K562 (cell line): ENCODE results near the gene SIMC1. TPM values are rescaled to one million over a fixed set of nuclear protein-coding genes. Genes with fewer than 3 reads are reported as not detected.
A peak's percentile ranks its signal among the peaks of the same experiment; 100 is the strongest.

Experiments
- ATF7 ChIP-seq: fragments of 450-650 bp; IDR thresholded peaks from 2 replicates; pipeline ENCODE4 v1.7.1; 2014; ENCODE audit warnings: mild to moderate bottlenecking, moderate library complexity
- CBX2 ChIP-seq: fragments of 200-600 bp; sonication (generic); IDR thresholded peaks from one replicate; pipeline ENCODE4 v1.6.1; 2012; ENCODE audit warnings: mild to moderate bottlenecking, low read length, inconsistent platforms; ENCODE audit not compliant: insufficient read depth, poor library complexity, severe bottlenecking
- COPS2 ChIP-seq: fragments of 450-650 bp; conservative IDR thresholded peaks from 2 replicates; pipeline ENCODE4 v1.6.1; 2016; ENCODE audit warnings: mild to moderate bottlenecking, moderate library complexity
- FOXA1 ChIP-seq: fragments of 450-650 bp; IDR thresholded peaks from 2 replicates; pipeline ENCODE4 v1.6.1; 2016; ENCODE audit warnings: mild to moderate bottlenecking, borderline replicate concordance
- JUND ChIP-seq, 2 experiments: IDR thresholded peaks; 2 replicates in 1 of 2; 3 replicates in 1 of 2; pipeline ENCODE4 v1.6.1; 2011; ENCODE audit warnings: borderline replicate concordance in 2 of 2, low read depth in 2 of 2, low read length in 2 of 2, improper control_type of control experiment in 1 of 2, missing biosample characterization in 1 of 2, missing genetic modification characterization in 1 of 2, missing genetic modification reagents in 1 of 2
- LCOR ChIP-seq: sonication (generic); formaldehyde crosslinking; IDR thresholded peaks from 2 replicates; pipeline ENCODE4 v1.8.0; 2022; ENCODE audit warnings: mild to moderate bottlenecking, missing genetic modification reagents
- MYNN ChIP-seq, 2 experiments: sonication (generic); formaldehyde crosslinking in 1 of 2; IDR thresholded peaks; 2 replicates each; pipeline versions ENCODE4 v1.5.0 to v1.6.1; 2016 to 2020; ENCODE audit warnings: antibody characterized with exemption in 1 of 2, missing genetic modification reagents in 1 of 2
- RBFOX2 ChIP-seq: fragments of 200-400 bp; formaldehyde crosslinking; IDR thresholded peaks from 2 replicates; pipeline ENCODE4 v1.6.1; 2017; ENCODE audit warnings: low read depth, mild to moderate bottlenecking, low read length, moderate library complexity
- UBTF ChIP-seq, 2 experiments: IDR thresholded peaks; 2 replicates each; pipeline ENCODE4 v1.6.1; 2012; ENCODE audit warnings: improper control_type of control experiment in 2 of 2, low read depth in 2 of 2, low read length in 2 of 2, borderline replicate concordance in 1 of 2
- XRCC4 ChIP-seq: IDR thresholded peaks from one replicate; pipeline ENCODE4 v1.6.1; 2011; ENCODE audit not compliant: insufficient read depth, insufficient read length; ENCODE audit errors: extremely low read depth
- ZNF830 ChIP-seq: fragments of 250-450 bp; sonication (Bioruptor Pico); IDR thresholded peaks from 2 replicates; pipeline ENCODE4 v1.5.0; 2021; ENCODE audit warnings: mild to moderate bottlenecking
- polyA plus RNA-seq, 8 experiments: library from polyadenylated mRNA; depleted of rRNA in 4 of 8; stranded (reverse) in 5 of 8; unstranded in 3 of 8; fragments of >200 nt; fragmentation: Nextera tagmentation in 2 of 8; fragmentation: Illumina TruSeq in 1 of 8; extraction: Ambion mirVana in 2 of 8; extraction: Trizol in 1 of 8; gene quantifications; 2 replicates each; pipeline versions ENCODE4 v1.2.1 to v1.2.3, GENCODE V29; 2011 to 2014; ENCODE audit warnings: inconsistent platforms in 1 of 8, missing spikeins in 1 of 8
- total RNA-seq, 7 experiments: library from RNA; depleted of rRNA in 6 of 7; stranded (reverse); fragments of >200 nt in 6 of 7; fragmentation: Illumina TruSeq in 2 of 7; extraction: Trizol in 2 of 7; gene quantifications; 2 replicates each; pipeline versions ENCODE4 v1.2.1 to v1.2.3, GENCODE V29; 2011 to 2021; ENCODE audit warnings: low replicate concordance in 1 of 7
- TF ChIP-seq, protein P1 (sequence below): sonication (generic); formaldehyde crosslinking; IDR thresholded peaks from 2 replicates; pipeline ENCODE4 v1.8.0; 2023; ENCODE audit warnings: missing genetic modification reagents, mild to moderate bottlenecking, borderline replicate concordance
- TF ChIP-seq, protein P2 (sequence below): IDR thresholded peaks from 2 replicates; pipeline ENCODE4 v1.6.1; 2014; ENCODE audit warnings: antibody characterized with exemption
- TF ChIP-seq, protein P3 (sequence below): sonication (generic); formaldehyde crosslinking; IDR thresholded peaks from 2 replicates; pipeline ENCODE4 v1.8.1; 2023; ENCODE audit warnings: mild to moderate bottlenecking, missing genetic modification reagents

SIMC1 gene
- total and polyA plus RNA-seq, 9 of the 15 experiments (the other 6 are each of a cell fraction or from before 2014, with no cell fraction given) = 7.2 to 36.3 (median 14.7) TPM

GRCh38 chr5:176341325-176342157 is 103.3 kb downstream of the SIMC1 start (continued):
- TF ChIP-seq, protein P1, sequence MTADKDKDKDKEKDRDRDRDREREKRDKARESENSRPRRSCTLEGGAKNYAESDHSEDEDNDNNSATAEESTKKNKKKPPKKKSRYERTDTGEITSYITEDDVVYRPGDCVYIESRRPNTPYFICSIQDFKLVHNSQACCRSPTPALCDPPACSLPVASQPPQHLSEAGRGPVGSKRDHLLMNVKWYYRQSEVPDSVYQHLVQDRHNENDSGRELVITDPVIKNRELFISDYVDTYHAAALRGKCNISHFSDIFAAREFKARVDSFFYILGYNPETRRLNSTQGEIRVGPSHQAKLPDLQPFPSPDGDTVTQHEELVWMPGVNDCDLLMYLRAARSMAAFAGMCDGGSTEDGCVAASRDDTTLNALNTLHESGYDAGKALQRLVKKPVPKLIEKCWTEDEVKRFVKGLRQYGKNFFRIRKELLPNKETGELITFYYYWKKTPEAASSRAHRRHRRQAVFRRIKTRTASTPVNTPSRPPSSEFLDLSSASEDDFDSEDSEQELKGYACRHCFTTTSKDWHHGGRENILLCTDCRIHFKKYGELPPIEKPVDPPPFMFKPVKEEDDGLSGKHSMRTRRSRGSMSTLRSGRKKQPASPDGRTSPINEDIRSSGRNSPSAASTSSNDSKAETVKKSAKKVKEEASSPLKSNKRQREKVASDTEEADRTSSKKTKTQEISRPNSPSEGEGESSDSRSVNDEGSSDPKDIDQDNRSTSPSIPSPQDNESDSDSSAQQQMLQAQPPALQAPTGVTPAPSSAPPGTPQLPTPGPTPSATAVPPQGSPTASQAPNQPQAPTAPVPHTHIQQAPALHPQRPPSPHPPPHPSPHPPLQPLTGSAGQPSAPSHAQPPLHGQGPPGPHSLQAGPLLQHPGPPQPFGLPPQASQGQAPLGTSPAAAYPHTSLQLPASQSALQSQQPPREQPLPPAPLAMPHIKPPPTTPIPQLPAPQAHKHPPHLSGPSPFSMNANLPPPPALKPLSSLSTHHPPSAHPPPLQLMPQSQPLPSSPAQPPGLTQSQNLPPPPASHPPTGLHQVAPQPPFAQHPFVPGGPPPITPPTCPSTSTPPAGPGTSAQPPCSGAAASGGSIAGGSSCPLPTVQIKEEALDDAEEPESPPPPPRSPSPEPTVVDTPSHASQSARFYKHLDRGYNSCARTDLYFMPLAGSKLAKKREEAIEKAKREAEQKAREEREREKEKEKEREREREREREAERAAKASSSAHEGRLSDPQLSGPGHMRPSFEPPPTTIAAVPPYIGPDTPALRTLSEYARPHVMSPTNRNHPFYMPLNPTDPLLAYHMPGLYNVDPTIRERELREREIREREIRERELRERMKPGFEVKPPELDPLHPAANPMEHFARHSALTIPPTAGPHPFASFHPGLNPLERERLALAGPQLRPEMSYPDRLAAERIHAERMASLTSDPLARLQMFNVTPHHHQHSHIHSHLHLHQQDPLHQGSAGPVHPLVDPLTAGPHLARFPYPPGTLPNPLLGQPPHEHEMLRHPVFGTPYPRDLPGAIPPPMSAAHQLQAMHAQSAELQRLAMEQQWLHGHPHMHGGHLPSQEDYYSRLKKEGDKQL (CRISPR knock-in tag) = no peak
- TF ChIP-seq CBX2 (no peak), XRCC4 (no peak), FOXA1 (no peak), UBTF (IDR thresholded peaks at IDR 0.05; ENCODE audit: borderline replicate concordance in 1 of 2, low read depth in 2 of 2, low read length in 2 of 2) (no peak), RBFOX2 (no peak), LCOR (CRISPR knock-in tag) (no peak), COPS2 (no peak), ATF7 (0 out of 2 replicates have a peak, but pooled peaks have one; percentile 23), MYNN (IDR thresholded peaks at IDR 0.05) (peak; percentile 74; the same call in 1 of the 2 replicates), MYNN (CRISPR knock-in tag; IDR thresholded peaks at IDR 0.05) (no peak), JUND (IDR thresholded peaks at IDR 0.05; ENCODE audit: borderline replicate concordance, low read depth, low read length) (no peak), JUND (tag; IDR thresholded peaks at IDR 0.05; ENCODE audit: borderline replicate concordance, low read depth, low read length) (no peak; the same call in 2 of the 3 replicates), ZNF830 (CRISPR knock-in tag) (no peak)
- TF ChIP-seq, protein P2, sequence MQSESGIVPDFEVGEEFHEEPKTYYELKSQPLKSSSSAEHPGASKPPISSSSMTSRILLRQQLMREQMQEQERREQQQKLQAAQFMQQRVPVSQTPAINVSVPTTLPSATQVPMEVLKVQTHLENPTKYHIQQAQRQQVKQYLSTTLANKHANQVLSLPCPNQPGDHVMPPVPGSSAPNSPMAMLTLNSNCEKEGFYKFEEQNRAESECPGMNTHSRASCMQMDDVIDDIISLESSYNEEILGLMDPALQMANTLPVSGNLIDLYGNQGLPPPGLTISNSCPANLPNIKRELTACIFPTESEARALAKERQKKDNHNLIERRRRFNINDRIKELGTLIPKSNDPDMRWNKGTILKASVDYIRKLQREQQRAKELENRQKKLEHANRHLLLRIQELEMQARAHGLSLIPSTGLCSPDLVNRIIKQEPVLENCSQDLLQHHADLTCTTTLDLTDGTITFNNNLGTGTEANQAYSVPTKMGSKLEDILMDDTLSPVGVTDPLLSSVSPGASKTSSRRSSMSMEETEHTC = no peak
- TF ChIP-seq, protein P3, sequence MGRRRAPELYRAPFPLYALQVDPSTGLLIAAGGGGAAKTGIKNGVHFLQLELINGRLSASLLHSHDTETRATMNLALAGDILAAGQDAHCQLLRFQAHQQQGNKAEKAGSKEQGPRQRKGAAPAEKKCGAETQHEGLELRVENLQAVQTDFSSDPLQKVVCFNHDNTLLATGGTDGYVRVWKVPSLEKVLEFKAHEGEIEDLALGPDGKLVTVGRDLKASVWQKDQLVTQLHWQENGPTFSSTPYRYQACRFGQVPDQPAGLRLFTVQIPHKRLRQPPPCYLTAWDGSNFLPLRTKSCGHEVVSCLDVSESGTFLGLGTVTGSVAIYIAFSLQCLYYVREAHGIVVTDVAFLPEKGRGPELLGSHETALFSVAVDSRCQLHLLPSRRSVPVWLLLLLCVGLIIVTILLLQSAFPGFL = no peak
